HG03135 (cell line): ENCODE measurements around the gene ACYP1.
"Not testable (repeated sequence)": the region's sequence is repeated elsewhere in the genome, so short reads cannot be mapped to it uniquely, and the experiment has no call there.

ENCODE experiments used
- ATAC-seq: cut with Tn5 transposase; IDR thresholded peaks from one replicate; pipeline ENCODE4 v1.9.1; 2021; ENCODE audit warnings: mild to moderate bottlenecking, moderate library complexity; ENCODE audit not compliant: unreplicated experiment

Gene ACYP1

GRCh38 chr14:75069121-75069810, 5.4 kb upstream of the ACYP1 start, which contains the start of gene ZC2HC1C:
Gene ZC2HC1C, plus strand, starts transcription at chr14:75069641. Its CDS starts 933 bp downstream, at chr14:75070574.
- peak; percentile 59 for ATAC-seq

DNA sequence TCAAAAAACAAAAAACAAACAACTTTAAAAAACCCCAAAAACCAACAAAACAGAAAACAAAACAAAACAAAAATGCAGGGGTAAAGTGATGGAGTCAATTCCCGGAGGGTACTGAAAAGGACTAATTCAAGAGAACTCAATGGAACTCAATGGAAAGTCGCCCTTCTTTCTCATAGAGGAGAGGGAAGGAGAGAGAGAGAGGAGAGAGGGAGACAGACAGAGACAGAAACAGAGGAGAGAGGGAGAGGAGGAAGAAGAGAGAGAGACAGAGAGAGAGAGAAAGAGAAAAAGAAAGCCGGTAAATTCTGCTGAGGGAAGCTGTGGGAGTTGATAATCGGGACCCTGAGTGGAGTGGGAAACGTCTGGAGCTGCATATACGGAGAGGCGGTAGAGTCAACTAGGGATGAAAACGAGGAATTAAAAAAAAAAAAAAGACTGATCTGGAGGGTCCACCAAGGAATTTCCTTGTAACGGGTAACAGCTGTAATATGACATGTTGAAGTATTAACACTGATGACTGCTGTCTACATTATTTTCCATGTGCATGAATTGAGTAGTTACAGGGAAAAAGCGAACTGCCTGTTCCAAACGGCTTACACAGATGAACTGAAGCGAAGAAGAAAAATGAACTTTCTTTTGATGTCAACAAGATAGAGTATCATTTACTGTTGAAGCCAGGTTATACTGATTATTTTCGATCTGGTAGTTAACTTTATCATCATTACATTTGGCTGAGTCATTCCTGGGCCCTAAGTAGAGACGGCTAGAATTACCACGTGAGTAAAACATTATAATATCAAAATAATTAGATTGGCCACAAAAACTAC, 4.7 kb upstream of the ACYP1 start:
- ATAC-seq: no peak

DNA sequence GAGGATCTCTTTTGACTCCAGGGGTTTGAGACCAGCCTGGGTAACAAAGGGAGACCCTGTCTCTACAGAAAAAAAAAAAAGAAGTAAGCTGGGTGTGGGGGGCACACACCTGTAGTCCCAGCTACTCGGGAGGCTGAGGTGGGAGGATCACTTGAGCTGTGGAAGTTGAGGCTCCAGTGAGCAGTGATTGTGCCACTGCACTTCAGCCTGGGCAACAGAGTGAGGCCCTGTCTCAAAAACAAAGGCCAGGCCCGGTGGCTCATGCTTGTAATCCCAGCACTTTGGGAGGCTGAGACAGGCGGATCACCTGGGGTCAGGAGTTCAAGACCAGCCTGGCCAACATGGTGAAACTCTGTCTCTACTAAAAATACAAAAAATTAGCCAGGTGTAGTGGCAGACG, 3.9 kb upstream of the ACYP1 start:
- ATAC-seq: not testable (repeated sequence)

GRCh38 chr14:75067212-75067611, 3.4 kb upstream of the ACYP1 start:
- no peak for ATAC-seq

DNA sequence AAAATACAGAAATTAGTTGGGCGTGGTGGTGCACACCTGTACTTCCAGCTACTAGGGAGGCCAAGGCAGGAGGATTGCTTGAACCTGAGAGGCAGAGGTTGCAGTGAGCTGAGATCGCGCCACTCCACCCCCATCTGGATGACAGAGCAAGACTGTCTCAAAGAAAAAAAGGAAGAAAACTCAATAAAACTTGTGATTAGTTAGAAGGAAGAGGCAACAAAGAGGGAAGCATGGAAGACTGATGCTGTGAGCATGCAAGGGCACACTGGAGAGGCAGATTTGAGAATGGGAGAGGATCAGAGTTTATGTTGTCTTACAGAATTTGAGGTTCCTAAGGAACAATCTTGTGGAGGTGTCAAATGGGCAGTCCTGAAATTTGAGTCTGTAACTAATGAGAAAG, 2.9 kb upstream of the ACYP1 start:
- no peak for ATAC-seq

DNA sequence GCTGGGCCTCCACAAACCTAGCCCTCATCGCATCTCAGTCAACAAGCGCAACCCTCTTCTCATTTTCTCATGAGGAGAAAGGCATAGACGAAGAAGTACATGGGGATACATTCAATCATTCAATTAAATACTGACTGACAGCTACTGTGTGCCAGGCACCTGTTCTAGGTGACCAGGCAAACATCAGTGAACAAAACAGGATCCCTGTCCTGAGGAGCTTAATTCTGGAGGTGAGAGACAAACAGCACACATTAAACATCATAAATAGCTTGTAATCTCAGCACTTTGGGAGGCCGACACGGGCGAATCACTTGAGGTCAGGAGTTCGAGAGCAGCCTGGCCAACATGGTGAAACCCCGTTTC, 362 bp upstream of the ACYP1 start:
- ATAC-seq: no peak

- ATAC-seq: no peak
These were observed 811 bp downstream of the ACYP1 start for GRCh38 chr14:75063013-75063412.

DNA sequence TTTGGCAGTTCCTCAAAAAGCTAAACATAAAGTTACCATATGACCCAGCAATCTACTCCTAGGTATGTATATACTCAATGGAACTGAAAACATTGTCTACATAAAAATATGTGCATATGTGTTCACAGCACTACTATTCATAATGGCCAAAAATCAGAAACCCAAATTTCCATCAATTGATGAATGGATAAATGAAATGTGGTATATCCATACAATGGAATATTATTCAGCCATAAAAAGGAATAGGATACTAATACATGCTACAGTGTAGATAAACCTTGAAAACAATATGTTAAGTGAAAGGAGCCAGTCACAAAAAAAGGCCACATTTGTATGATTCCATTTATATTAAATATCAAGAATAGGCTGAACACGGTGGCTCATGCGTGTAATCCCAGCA, 3.4 kb downstream of the ACYP1 start:
- ATAC-seq: no peak

DNA sequence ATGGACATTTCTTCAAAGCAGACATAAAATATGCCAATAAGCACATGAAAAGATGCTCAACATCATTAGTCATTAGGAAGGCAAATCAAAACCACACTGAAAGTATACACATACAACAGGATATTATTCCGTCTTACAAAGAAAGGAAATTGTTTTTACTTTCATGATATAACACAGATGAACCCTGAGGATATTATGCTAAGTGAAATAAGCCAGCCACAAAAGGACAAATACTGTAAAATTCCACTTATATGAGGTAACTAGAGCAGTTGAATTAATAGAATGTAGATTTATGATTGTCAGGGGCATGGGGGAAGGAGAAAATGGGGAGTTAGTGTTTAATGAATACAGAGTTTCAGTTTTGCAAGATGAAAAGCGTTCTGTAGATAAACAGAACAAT, 4.2 kb downstream of the ACYP1 start:
- ATAC-seq: no peak

DNA sequence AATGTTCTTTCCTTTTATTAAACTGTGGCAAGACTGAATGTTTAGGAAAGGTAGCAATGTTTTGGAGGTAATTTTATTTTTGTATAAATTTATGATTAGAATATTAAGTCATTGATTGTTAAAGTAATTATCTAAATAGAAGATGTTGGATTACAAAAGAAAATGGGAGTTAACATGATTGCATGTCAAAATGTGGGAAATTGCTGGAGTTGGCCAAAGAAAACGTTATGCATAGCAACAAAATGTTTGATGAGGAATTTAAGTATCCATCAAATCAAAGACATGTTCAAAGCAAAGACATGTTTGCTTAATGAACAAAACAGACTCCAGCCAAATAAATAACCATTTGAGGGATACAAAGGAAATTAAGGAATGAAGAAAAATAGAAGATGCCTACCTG, 9.4 kb downstream of the ACYP1 start:
- ATAC-seq: no peak

- no peak for ATAC-seq
These were observed 10.2 kb downstream of the ACYP1 start for GRCh38 chr14:75053396-75054291.

GRCh38 chr14:75051556-75051899, 12.3 kb downstream of the ACYP1 start:
- ATAC-seq: no peak

GRCh38 chr14:75050852-75051555, 12.8 kb downstream of the ACYP1 start, which contains the start of gene MLH3:
Gene MLH3, minus strand, starts transcription at chr14:75051467. Its CDS starts 1,812 bp downstream, at chr14:75049655.
- ATAC-seq: peak; percentile 69

GRCh38 chr14:75049731-75050201, 14.1 kb downstream of the ACYP1 start:
- no peak for ATAC-seq

- no peak for ATAC-seq
These were observed 14.7 kb downstream of the ACYP1 start for GRCh38 chr14:75049136-75049535.

GRCh38 chr14:75048101-75048500, 15.7 kb downstream of the ACYP1 start:
- no peak for ATAC-seq

DNA sequence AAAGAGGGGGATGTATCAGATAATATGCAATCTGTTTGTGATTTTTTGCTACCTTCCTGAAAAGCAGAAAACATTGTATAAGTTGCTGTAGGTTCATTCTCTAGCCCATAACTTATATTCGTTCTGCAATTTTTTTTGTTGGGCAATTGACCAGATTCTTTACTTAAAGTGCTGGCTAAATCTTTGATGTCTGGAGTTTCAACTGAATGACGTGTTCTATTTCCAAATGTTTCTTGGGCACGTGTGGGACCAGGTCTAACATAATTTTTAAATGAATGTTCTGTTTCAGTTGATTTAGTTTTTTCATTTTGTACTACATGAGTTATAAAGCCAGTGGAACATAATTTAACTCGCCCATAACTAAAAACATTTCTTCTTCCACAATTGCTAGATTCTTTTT, 16.3 kb downstream of the ACYP1 start:
- no peak for ATAC-seq

GRCh38 chr14:75046899-75047298, 16.9 kb downstream of the ACYP1 start:
- no peak for ATAC-seq

- no peak for ATAC-seq
These were observed 17.5 kb downstream of the ACYP1 start for GRCh38 chr14:75046275-75046674.

- no peak for ATAC-seq
These were observed 19.1 kb downstream of the ACYP1 start for GRCh38 chr14:75044752-75045151.

GRCh38 chr14:75044322-75044721, 19.5 kb downstream of the ACYP1 start:
- no peak for ATAC-seq
